Ishikawa (cell line): ENCODE measurements around the gene SGCD.

ENCODE experiments used
- CEBPB ChIP-seq: IDR thresholded peaks from 2 replicates; pipeline ENCODE4 v1.6.1; 2012
- CREB1 ChIP-seq: IDR thresholded peaks from 2 replicates; pipeline ENCODE4 v1.6.1; 2012; ENCODE audit warnings: low read depth
- EGR1 ChIP-seq: IDR thresholded peaks from 2 replicates; pipeline ENCODE4 v1.6.1; 2012
- EP300 ChIP-seq: IDR thresholded peaks from 2 replicates; pipeline ENCODE4 v1.6.1; 2012; ENCODE audit warnings: borderline replicate concordance
- FOXM1 ChIP-seq: IDR thresholded peaks from 2 replicates; pipeline ENCODE4 v1.6.1; 2012; ENCODE audit warnings: low read depth, borderline replicate concordance
- MAX ChIP-seq: IDR thresholded peaks from 2 replicates; pipeline ENCODE4 v1.6.1; 2012
- NFIC ChIP-seq: IDR thresholded peaks from 2 replicates; pipeline ENCODE4 v1.6.1; 2012
- RAD21 ChIP-seq: IDR thresholded peaks from 2 replicates; pipeline ENCODE4 v1.6.1; 2012; ENCODE audit warnings: low read depth
- REST ChIP-seq: IDR thresholded peaks from 2 replicates; pipeline ENCODE4 v1.6.1; 2012; ENCODE audit warnings: low read depth, mild to moderate bottlenecking
- YY1 ChIP-seq: IDR thresholded peaks from 2 replicates; pipeline ENCODE4 v1.6.1; 2012; ENCODE audit warnings: low read depth

- TF ChIP-seq FOXM1 (no peak), MAX (no peak), EP300 (no peak), REST (no peak), CEBPB (no peak), CREB1 (no peak), NFIC (no peak), RAD21 (no peak), EGR1 (no peak), YY1 (no peak)
Observed at GRCh38 chr5:156783092-156783491, 456.1 kb downstream of the SGCD start.
